HepG2 (cell line): Measurements from ENCODE around the gene PFN2.

Source experiments
- CEBPB ChIP-seq: IDR thresholded peaks from 2 replicates; pipeline ENCODE4 v1.6.1; 2011; ENCODE audit warnings: low read depth, low read length, improper control_type of control experiment, borderline replicate concordance
- CHD2 ChIP-seq: IDR thresholded peaks from 2 replicates; pipeline ENCODE4 v1.6.1; 2011; ENCODE audit warnings: low read depth, low read length, improper control_type of control experiment
- CTCF ChIP-seq: sonication (generic); formaldehyde crosslinking; IDR thresholded peaks from 2 replicates; pipeline ENCODE4 v1.5.0; 2020; ENCODE audit warnings: mild to moderate bottlenecking, missing genetic modification reagents, moderate library complexity
- EZH2 ChIP-seq: conservative IDR thresholded peaks from 2 replicates; pipeline ENCODE4 v1.6.1; 2012; ENCODE audit warnings: mild to moderate bottlenecking, low read depth, low read length, moderate library complexity
- KDM1A ChIP-seq: IDR thresholded peaks from 2 replicates; pipeline ENCODE4 v1.6.1; 2016; ENCODE audit warnings: missing compliant biosample characterization
- MAX ChIP-seq: IDR thresholded peaks from 2 replicates; pipeline ENCODE4 v1.6.1; 2012; ENCODE audit warnings: inconsistent platforms
- RFX5 ChIP-seq: IDR thresholded peaks from 2 replicates; pipeline ENCODE4 v1.6.1; 2011; ENCODE audit warnings: low read depth, low read length, improper control_type of control experiment
- U2AF2 ChIP-seq: fragments of 200-400 bp; formaldehyde crosslinking; IDR thresholded peaks from 2 replicates; pipeline ENCODE4 v1.6.1; 2017; ENCODE audit warnings: low read depth, mild to moderate bottlenecking, low read length
- ZBTB1 ChIP-seq: sonication (generic); formaldehyde crosslinking; IDR thresholded peaks from 2 replicates; pipeline ENCODE4 v1.4.0; 2020; ENCODE audit warnings: missing genetic modification reagents, borderline replicate concordance
- TF ChIP-seq, protein P1 (sequence below): sonication (generic); formaldehyde crosslinking; IDR thresholded peaks from 2 replicates; pipeline ENCODE4 v1.5.0; 2020; ENCODE audit warnings: missing genetic modification reagents, mild to moderate bottlenecking, borderline replicate concordance
- TF ChIP-seq, protein P2 (sequence below): sonication (generic); formaldehyde crosslinking; IDR thresholded peaks from 2 replicates; pipeline ENCODE4 v1.8.0; 2022; ENCODE audit warnings: mild to moderate bottlenecking, missing genetic modification reagents, moderate library complexity
- TF ChIP-seq, protein P3 (sequence below): sonication (generic); formaldehyde crosslinking; IDR thresholded peaks from 2 replicates; pipeline ENCODE4 v1.8.0; 2022; ENCODE audit warnings: mild to moderate bottlenecking, missing genetic modification reagents

DNA sequence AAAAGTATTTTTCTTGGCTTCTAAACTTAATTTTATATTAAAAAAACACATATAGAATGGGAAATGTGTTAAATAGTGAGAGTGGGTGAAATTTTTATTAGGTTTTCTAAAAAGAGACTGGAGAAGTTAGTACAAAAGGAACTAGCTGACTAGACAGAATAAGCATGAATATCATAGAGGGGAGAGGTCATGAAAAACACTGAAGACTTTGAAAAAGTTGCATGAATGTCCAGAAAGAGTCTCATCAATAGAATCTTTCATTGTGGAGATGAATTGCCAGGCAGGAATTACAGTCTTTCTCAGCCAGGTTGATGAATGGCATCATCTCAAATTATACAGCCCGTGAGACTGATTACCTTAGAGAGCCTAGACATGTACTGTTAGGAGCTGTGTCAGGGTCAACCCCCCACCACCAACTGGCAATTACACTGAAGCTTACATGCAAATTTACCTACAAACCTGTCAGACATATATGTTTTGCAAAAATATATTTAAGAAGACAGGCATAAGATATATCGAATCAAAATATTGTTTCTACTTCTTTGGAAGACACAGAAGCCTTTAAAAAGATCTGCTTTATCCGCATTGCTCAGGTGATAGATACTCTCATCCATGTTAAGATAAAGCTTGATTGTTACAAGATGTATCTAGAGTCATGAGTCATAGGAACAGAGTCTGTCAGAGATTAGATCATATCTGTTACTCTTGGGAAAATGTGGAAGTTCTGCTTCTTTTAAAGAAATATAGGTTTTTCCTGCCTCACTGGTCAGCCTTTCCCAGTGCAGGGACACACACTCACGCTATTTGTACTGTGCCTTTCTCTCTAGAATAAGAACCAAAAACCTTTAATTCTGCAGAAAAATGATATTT lies 34.8 kb upstream of the PFN2 start:
- TF ChIP-seq CTCF (no peak), ZBTB1 (CRISPR knock-in tag) (no peak), CHD2 (no peak), MAX (no peak), EZH2 (no peak), U2AF2 (no peak), KDM1A (CRISPR knock-in tag) (no peak), CEBPB (no peak), RFX5 (no peak)
- TF ChIP-seq, protein P1, sequence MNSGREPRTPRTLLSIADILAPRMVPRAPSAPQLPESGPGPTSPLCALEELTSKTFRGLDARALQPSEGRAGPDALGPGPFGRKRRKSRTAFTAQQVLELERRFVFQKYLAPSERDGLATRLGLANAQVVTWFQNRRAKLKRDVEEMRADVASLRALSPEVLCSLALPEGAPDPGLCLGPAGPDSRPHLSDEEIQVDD (CRISPR knock-in tag) = no peak
- TF ChIP-seq, protein P2, sequence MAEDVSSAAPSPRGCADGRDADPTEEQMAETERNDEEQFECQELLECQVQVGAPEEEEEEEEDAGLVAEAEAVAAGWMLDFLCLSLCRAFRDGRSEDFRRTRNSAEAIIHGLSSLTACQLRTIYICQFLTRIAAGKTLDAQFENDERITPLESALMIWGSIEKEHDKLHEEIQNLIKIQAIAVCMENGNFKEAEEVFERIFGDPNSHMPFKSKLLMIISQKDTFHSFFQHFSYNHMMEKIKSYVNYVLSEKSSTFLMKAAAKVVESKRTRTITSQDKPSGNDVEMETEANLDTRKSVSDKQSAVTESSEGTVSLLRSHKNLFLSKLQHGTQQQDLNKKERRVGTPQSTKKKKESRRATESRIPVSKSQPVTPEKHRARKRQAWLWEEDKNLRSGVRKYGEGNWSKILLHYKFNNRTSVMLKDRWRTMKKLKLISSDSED = no peak
- TF ChIP-seq, protein P3, sequence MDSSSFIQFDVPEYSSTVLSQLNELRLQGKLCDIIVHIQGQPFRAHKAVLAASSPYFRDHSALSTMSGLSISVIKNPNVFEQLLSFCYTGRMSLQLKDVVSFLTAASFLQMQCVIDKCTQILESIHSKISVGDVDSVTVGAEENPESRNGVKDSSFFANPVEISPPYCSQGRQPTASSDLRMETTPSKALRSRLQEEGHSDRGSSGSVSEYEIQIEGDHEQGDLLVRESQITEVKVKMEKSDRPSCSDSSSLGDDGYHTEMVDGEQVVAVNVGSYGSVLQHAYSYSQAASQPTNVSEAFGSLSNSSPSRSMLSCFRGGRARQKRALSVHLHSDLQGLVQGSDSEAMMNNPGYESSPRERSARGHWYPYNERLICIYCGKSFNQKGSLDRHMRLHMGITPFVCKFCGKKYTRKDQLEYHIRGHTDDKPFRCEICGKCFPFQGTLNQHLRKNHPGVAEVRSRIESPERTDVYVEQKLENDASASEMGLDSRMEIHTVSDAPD (CRISPR knock-in tag) = no peak
